Effector memory CD8-positive, alpha-beta T cell (primary cell): Measurements from ENCODE around the gene SULT1E1.
"Not testable (repeated sequence)": the region's sequence is repeated elsewhere in the genome, so short reads cannot be mapped to it uniquely, and the experiment has no call there.

Experiments
- ATAC-seq: fragments of 150-1000 bp; cut with Tn5 transposase; replicated peaks from 2 replicates; pipeline ENCODE4 v1.10.0; 2021; ENCODE audit warnings: mild to moderate bottlenecking, moderate library complexity
- DNase-seq, 3 experiments: peaks; one replicate each; pipeline ENCODE4 v3.0.0; 2021
- H3K27ac Mint-ChIP-seq, 2 donors: one replicate each; pipeline ENCODE4 v1.8.0; 2022; ENCODE audit warnings: mild to moderate bottlenecking in 2 of 2, mixed read lengths in 2 of 2, moderate library complexity in 2 of 2
- H3K27me3 Mint-ChIP-seq, 2 donors: one replicate each; pipeline ENCODE4 v1.8.0; 2022; ENCODE audit warnings: mixed read lengths in 2 of 2
- H3K36me3 Mint-ChIP-seq: one replicate; pipeline ENCODE4 v1.8.0; 2022; ENCODE audit warnings: mild to moderate bottlenecking, moderate library complexity, mixed read lengths; ENCODE audit not compliant: insufficient read depth
- H3K4me1 Mint-ChIP-seq, 2 donors: one replicate each; pipeline ENCODE4 v1.8.0; 2022; ENCODE audit warnings: low read depth in 2 of 2, mixed read lengths in 2 of 2
- H3K4me3 Mint-ChIP-seq, 2 donors: one replicate each; pipeline ENCODE4 v1.8.0; 2022; ENCODE audit warnings: mild to moderate bottlenecking in 2 of 2, mixed read lengths in 2 of 2, moderate library complexity in 2 of 2
- H3K9me3 Mint-ChIP-seq, 2 donors: one replicate each; pipeline ENCODE4 v1.8.0; 2022; ENCODE audit warnings: mixed read lengths in 2 of 2

The SULT1E1 gene

GRCh38 chr4:69832326-69833030, 27.5 kb downstream of the SULT1E1 start:
- Mint-ChIP-seq H3K9me3 (peaks cover 4 to 18% of the 10 kb centered on the region in 2 donors), H3K4me1 (no peaks in the 10 kb centered on the region), H3K4me3 (no peak overlapping the region), H3K36me3 (no peaks in the 10 kb centered on the region), H3K27me3 (no peaks in the 10 kb centered on the region), H3K27ac (no peak overlapping the region)
- DNase-seq, result no peak
- no peak for ATAC-seq

- DNase-seq, result no peak
- peak; percentile 46 for ATAC-seq
- Mint-ChIP-seq H3K4me3 (peak overlapping the region in 1 of 2 donors; percentile 43), H3K27ac (peak overlapping the region in 1 of 2 donors; percentile 23), H3K9me3 (peaks cover 4 to 18% of the 10 kb centered on the region in 2 donors), H3K36me3 (no peaks in the 10 kb centered on the region), H3K27me3 (no peaks in the 10 kb centered on the region), H3K4me1 (no peaks in the 10 kb centered on the region)
Measured at GRCh38 chr4:69831646-69832325, 28.2 kb downstream of the SULT1E1 start.

DNA sequence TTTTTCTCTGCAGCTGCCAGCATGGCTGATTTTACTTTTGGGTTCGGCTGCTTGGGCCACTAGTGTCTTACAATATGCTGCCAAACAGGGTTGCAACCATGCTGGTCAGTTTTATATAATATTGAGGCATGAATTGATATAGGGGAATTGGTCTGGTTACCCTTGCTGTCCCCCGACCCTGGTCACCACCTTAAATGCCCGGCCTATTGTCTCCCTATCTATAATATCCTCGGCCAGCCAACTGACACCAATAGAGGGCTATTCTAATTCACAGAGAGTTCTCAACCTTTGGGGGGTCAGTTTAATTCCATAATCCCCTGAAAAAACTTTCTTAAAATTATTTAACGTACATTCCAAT, 28.7 kb downstream of the SULT1E1 start:
- Mint-ChIP-seq H3K9me3 (peaks cover 4 to 18% of the 10 kb centered on the region in 2 donors), H3K4me1 (no peaks in the 10 kb centered on the region), H3K27me3 (no peaks in the 10 kb centered on the region), H3K4me3 (peak overlapping the region in 1 of 2 donors; percentile 43), H3K36me3 (no peaks in the 10 kb centered on the region), H3K27ac (peak overlapping the region in 1 of 2 donors; percentile 23)
- DNase-seq (no peak), ATAC-seq (no peak)

DNA sequence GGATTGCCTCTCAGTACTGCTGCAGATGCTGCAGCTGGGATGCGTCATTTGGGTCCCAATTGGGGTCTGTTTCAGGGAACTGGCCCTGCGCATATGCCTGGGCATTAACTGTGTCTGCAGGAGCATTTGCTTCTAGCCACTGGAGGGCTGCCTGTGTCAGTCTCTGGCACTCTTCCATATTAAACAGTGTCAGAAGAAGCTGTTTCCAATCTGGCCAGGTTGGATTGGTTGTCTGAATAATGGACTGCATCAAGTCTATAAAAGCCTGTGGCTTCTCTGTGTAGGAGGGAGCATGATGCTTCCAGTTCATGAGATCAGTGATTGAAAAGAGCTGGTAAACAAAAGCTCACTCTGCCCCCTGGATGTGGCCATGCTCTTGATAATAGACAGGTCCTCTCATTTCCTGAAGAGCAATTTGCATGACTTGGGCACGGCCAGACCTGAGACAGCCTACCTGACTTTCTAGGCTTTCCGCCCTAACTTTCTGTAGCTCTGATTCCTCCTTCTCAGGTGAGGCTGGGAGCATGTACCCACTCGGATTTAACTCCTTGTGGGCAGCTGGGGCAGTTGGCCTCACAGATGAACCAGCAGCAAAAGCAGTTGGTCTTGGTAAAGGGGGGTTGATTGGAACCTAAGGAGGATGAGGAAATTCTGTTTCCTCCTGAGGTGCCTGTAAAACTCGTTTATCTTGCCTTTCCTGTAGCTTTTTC, 29.2 kb downstream of the SULT1E1 start:
- no peak overlapping the region for H3K4me3 Mint-ChIP-seq

GRCh38 chr4:69830192-69830559, 29.8 kb downstream of the SULT1E1 start:
- no peaks in the 10 kb centered on the region for H3K27me3 Mint-ChIP-seq
- no peaks in the 10 kb centered on the region for H3K36me3 Mint-ChIP-seq
- DNase-seq, result no peak
- no peak for ATAC-seq
- H3K4me1 Mint-ChIP-seq, result no peaks in the 10 kb centered on the region
- H3K4me3 Mint-ChIP-seq, result no peak overlapping the region
- peaks cover 4 to 18% of the 10 kb centered on the region in 2 donors for H3K9me3 Mint-ChIP-seq
- no peak overlapping the region for H3K27ac Mint-ChIP-seq

More for the DNA sequence above, 29.2 kb downstream of the SULT1E1 start:
- DNase-seq (no peak), ATAC-seq (no peak)
- Mint-ChIP-seq H3K9me3 (peaks cover 4 to 18% of the 10 kb centered on the region in 2 donors), H3K36me3 (no peaks in the 10 kb centered on the region), H3K27ac (no peak overlapping the region), H3K27me3 (no peaks in the 10 kb centered on the region), H3K4me1 (no peaks in the 10 kb centered on the region)

GRCh38 chr4:69829678-69830077, 30.3 kb downstream of the SULT1E1 start:
- no peaks in the 10 kb centered on the region for H3K27me3 Mint-ChIP-seq
- ATAC-seq, result no peak
- H3K36me3 Mint-ChIP-seq, result no peaks in the 10 kb centered on the region
- H3K4me1 Mint-ChIP-seq, result no peaks in the 10 kb centered on the region
- H3K4me3 Mint-ChIP-seq, result no peak overlapping the region
- no peak overlapping the region for H3K27ac Mint-ChIP-seq
- no peak for DNase-seq
- H3K9me3 Mint-ChIP-seq, result peaks cover 4 to 18% of the 10 kb centered on the region in 2 donors

DNA sequence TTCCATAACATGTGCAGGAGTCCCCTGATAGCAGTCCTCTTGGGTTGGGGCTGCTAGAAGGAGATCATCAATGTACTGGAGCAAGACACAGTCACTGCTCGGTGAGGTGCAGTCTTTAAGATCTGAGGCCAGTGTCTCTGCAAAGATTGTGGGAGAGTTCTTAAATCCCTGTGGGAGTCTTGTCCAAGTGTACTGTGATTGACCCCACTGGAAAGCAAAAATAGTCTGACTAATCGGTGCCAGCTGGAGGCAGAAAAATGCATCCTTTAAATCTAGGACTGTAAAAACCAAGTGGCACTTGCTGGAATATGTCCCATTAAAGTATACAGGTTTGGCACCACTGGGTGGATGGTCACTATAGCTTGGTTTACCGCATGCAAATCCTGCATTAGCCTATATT, 31.1 kb downstream of the SULT1E1 start:
- no peaks in the 10 kb centered on the region for H3K36me3 Mint-ChIP-seq
- H3K27me3 Mint-ChIP-seq, result no peaks in the 10 kb centered on the region
- ATAC-seq (no peak), DNase-seq (no peak)
- H3K9me3 Mint-ChIP-seq, result peaks cover 4 to 18% of the 10 kb centered on the region in 2 donors
- H3K4me3 Mint-ChIP-seq, result no peak overlapping the region
- no peak overlapping the region for H3K27ac Mint-ChIP-seq
- no peaks in the 10 kb centered on the region for H3K4me1 Mint-ChIP-seq

GRCh38 chr4:69825056-69825455, 34.9 kb downstream of the SULT1E1 start:
- H3K4me3 Mint-ChIP-seq, H3K36me3 Mint-ChIP-seq, ATAC-seq, H3K4me1 Mint-ChIP-seq, H3K27ac Mint-ChIP-seq, H3K27me3 Mint-ChIP-seq, DNase-seq: not testable (repeated sequence)
- H3K9me3 Mint-ChIP-seq, result peaks cover 5 to 13% of the 10 kb centered on the region in 2 donors

DNA sequence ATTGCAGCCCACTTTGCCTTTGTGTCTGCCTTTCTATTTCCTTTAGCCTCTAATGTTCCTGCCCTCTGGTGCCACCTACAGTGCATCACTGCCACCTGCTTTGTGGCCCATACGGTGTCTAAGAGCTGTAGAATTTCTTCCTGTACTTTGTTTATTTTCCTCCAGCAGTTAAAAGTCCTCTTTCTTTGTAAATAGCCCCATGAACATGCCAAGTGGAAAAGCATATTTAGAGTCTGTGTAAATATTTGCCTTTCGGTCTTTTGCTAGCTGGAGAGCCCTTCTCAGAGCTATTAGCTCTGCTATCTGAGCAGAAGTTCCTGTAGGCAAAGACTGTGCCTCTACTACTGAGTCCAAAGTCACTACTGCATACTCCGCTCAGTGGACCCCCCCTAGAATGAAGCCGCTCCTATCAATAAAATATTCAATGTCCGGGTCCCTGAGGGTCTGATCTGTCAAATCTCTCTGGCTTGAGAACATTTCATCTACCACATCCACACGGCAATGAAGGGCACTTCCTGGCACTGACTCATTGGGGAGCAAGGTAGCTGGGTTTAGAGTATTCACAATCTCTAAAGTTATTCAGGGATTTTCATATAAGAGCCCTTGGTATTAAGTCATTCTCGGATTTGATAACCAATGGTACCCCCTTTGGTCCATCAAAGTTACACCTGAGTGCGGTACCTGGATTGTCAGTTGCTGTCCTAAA, 36.3 kb downstream of the SULT1E1 start:
- Mint-ChIP-seq H3K27me3 (no peaks in the 10 kb centered on the region), H3K4me1 (no peaks in the 10 kb centered on the region), H3K4me3 (no peak overlapping the region), H3K27ac (no peak overlapping the region), H3K36me3 (no peaks in the 10 kb centered on the region), H3K9me3 (peaks cover 2 to 7% of the 10 kb centered on the region in 2 donors)
- DNase-seq, result no peak
- ATAC-seq, result no peak

DNA sequence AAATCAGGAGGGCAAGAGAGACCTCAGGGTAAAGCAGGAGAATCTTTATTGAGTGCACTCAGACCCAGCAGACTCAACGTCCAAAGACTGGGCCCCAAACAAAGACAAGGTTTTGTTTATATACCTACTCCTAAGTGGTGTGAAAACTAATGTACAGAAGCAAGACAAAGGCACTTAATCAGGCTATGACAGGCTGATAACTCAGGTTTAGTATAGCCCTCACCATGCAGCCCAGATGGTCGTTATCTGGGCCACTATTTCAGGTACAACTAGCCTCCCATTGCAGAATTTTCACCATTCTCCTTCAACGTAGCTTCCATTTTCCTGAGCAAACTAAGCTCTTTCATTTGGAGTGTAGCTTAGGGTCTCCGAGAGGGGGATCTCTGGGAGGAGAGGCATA, 36.9 kb downstream of the SULT1E1 start:
- Mint-ChIP-seq H3K4me3 (no peak overlapping the region), H3K36me3 (no peaks in the 10 kb centered on the region), H3K27me3 (no peaks in the 10 kb centered on the region), H3K9me3 (peaks cover 1 to 2% of the 10 kb centered on the region in 2 donors), H3K4me1 (no peaks in the 10 kb centered on the region), H3K27ac (no peak overlapping the region)
- ATAC-seq (no peak), DNase-seq (no peak)

- no peaks in the 10 kb centered on the region for H3K36me3 Mint-ChIP-seq
- ATAC-seq (no peak), DNase-seq (no peak)
- H3K27ac Mint-ChIP-seq, result no peak overlapping the region
- no peaks in the 10 kb centered on the region for H3K27me3 Mint-ChIP-seq
- no peak overlapping the region for H3K4me3 Mint-ChIP-seq
- peaks cover 0 to 2% of the 10 kb centered on the region in 2 donors for H3K9me3 Mint-ChIP-seq
- no peaks in the 10 kb centered on the region for H3K4me1 Mint-ChIP-seq
Measured at GRCh38 chr4:69822198-69822597, 37.7 kb downstream of the SULT1E1 start.

DNA sequence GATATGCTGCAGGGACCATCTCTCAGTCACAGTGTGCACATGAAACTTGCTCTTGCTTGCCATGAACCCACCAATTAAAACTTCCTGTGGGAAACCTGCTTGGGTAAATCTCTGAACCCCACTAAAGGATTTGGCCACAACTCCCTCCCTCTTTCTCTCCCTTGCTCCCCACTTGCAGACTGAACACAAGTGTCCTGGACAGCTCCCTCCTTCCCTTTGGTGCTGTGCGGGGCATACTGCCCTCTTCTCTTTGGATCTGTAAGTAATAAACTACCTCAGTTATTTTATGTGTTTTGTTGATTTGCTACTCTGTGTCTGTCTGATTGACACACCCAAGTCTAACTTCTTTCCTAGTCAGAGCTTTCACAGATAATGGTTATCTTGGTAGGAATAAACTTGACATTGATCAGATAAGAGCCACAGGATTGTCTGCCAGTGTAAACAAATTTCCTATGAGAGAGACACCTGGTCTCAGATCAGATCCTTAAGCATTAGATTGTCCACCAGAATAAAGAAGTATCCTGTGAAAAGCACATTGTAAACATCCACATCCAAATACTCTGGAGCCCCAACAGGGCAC, 41.8 kb downstream of the SULT1E1 start:
- peaks cover 0 to 2% of the 10 kb centered on the region in 2 donors for H3K9me3 Mint-ChIP-seq
- H3K27ac Mint-ChIP-seq, result no peak overlapping the region
- no peak for ATAC-seq
- H3K27me3 Mint-ChIP-seq, result no peaks in the 10 kb centered on the region
- H3K4me3 Mint-ChIP-seq, result no peak overlapping the region
- H3K36me3 Mint-ChIP-seq, result no peaks in the 10 kb centered on the region
- no peaks in the 10 kb centered on the region for H3K4me1 Mint-ChIP-seq
- DNase-seq, result no peak

DNA sequence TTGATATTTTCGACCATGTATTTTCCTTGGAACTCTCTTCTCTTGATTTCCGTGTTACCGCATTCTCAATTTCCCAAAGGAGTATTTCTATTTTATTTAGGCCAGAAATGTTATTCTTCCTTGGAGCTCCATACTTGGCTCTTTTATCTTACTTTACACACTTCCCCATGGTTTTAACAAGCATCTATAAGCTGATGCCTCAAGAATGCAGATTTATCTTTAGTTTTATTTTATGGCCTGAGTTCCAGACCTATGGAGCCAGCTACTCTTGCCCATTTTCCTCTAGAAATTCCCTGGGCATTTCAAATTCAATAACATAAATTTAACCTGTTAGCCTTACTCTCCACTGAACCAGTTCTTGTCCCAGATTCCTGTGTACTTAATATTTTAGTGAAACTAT, 43.7 kb downstream of the SULT1E1 start:
- Mint-ChIP-seq H3K36me3 (no peaks in the 10 kb centered on the region), H3K9me3 (peaks cover 0 to 4% of the 10 kb centered on the region in 2 donors), H3K27me3 (no peaks in the 10 kb centered on the region), H3K4me1 (no peaks in the 10 kb centered on the region), H3K27ac (no peak overlapping the region), H3K4me3 (no peak overlapping the region)
- DNase-seq (no peak), ATAC-seq (no peak)
